ENCODE measurements around the gene SYT17. TPM values are rescaled to one million over a fixed set of nuclear protein-coding genes. Genes with fewer than 3 reads are reported as not detected.
A peak's percentile ranks its signal among the peaks of the same experiment; 100 is the strongest.

SYT17 gene
- total and polyA plus RNA-seq, 2 experiments from 2014 or later: 6.7 to 6.9 TPM

DNA sequence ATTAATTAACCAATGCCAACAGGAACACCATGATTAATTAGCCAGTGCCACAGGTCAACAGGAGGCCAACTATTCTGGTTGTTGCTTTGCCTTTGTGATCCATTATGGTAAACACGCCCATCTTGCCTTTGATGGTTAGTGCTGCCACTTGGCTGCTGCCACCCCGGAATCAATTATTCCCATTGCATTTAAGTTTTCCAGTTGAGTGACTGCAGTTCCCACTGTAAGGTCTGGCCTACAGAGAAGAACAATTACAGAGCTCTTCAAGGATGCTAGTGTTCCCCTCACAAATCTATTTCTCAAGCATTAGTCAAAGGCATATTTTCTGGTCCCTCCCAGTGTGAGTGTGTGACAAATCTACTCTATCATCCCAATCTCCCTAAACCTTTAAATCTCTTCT is 110.4 kb downstream of the SYT17 start:
- WGBS (ENCODE audit: low lambda C conversion rate, missing lambda C conversion rate): 92% methylated on average over 2 of the region's 2 CpGs
- no peak for DNase-seq (ENCODE audit: low spot score)
- no peaks in the 10 kb centered on the region for H3K9me2 ChIP-seq (replicated peaks; ENCODE audit: insufficient read depth)
- no peak overlapping the region for H3K4me2 ChIP-seq
- H3K4me3 ChIP-seq: no peak overlapping the region
- H3K36me3 ChIP-seq (replicated peaks; ENCODE audit: insufficient read depth, low read depth): no peaks in the 10 kb centered on the region
- no peaks in the 10 kb centered on the region for H4K20me1 ChIP-seq (ENCODE audit: insufficient read depth, poor library complexity, severe bottlenecking)
- no peaks in the 10 kb centered on the region for H3K27me3 ChIP-seq
- H3K79me2 ChIP-seq: no peaks in the 10 kb centered on the region
- no peak overlapping the region for H3K27ac ChIP-seq
- H2AFZ ChIP-seq: no peak overlapping the region
- no peaks in the 10 kb centered on the region for H3K4me1 ChIP-seq (ENCODE audit: insufficient read depth)
- TF ChIP-seq EZH2 (IDR thresholded peaks at IDR 0.05; ENCODE audit: borderline replicate concordance) (no peak), EZH2phosphoT487 (IDR thresholded peaks at IDR 0.05; ENCODE audit: low read depth, severe bottlenecking, unreplicated experiment) (no peak)
- TF ChIP-seq, protein P1, sequence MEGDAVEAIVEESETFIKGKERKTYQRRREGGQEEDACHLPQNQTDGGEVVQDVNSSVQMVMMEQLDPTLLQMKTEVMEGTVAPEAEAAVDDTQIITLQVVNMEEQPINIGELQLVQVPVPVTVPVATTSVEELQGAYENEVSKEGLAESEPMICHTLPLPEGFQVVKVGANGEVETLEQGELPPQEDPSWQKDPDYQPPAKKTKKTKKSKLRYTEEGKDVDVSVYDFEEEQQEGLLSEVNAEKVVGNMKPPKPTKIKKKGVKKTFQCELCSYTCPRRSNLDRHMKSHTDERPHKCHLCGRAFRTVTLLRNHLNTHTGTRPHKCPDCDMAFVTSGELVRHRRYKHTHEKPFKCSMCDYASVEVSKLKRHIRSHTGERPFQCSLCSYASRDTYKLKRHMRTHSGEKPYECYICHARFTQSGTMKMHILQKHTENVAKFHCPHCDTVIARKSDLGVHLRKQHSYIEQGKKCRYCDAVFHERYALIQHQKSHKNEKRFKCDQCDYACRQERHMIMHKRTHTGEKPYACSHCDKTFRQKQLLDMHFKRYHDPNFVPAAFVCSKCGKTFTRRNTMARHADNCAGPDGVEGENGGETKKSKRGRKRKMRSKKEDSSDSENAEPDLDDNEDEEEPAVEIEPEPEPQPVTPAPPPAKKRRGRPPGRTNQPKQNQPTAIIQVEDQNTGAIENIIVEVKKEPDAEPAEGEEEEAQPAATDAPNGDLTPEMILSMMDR (IDR thresholded peaks at IDR 0.05; ENCODE audit: poor library complexity): no peak
- H3K9me3 ChIP-seq (ENCODE audit: low read depth): no peaks in the 10 kb centered on the region

DNA sequence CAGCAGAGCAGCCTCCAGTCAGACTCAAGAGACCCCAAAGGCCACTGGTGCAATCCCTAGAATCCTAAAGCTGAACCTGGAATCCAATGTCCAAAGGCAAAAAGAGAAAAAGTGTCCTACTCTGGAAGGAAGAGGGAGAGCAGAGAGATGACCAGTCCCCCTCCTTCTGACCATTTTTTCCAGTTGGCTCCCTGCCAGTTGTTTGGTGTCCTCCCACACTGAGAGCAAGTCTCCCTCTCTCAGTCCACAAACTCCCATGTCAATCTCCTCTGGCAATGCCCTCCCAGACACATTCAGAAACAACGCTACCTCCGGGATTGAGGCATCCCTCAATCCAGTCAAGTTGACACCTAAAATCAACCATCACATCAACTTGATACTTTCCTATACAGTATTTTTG is 113.2 kb downstream of the SYT17 start:
- peak; percentile 15 for DNase-seq (ENCODE audit: low spot score)

DNA sequence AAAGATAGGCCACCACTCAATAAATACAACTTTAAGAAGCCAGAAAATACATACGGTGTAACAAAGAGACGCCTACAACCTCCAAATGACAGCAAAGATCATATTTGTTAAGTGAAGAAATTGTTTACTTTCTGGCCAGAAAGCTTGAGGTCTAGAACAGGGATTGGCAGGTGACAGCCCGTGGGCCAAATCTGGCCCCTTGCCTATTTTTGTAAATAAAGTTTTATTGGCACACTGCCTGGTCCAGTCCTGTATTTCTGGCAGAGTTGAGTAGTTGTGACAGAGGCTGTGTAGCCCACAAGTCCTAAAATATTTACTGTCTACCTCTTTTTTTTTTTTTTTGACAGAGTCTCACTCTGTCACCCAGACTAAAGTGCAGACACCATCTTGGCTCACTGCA is 114.1 kb downstream of the SYT17 start:
- no peak overlapping the region for H3K4me3 ChIP-seq
- DNase-seq (ENCODE audit: low spot score): no peak
- 85% methylated on average over 3 of the region's 3 CpGs for WGBS (ENCODE audit: low lambda C conversion rate, missing lambda C conversion rate)

More for the DNA sequence above, 113.2 kb downstream of the SYT17 start:
- no peaks in the 10 kb centered on the region for H4K20me1 ChIP-seq (ENCODE audit: insufficient read depth, poor library complexity, severe bottlenecking)
- H3K4me1 ChIP-seq (ENCODE audit: insufficient read depth): no peaks in the 10 kb centered on the region
- H3K36me3 ChIP-seq (replicated peaks; ENCODE audit: insufficient read depth, low read depth): no peaks in the 10 kb centered on the region
- H3K4me2 ChIP-seq: no peak overlapping the region
- no peak overlapping the region for H3K4me3 ChIP-seq
- H3K9me2 ChIP-seq (replicated peaks; ENCODE audit: insufficient read depth): no peaks in the 10 kb centered on the region
- 95% methylated on average over 2 of the region's 2 CpGs for WGBS (ENCODE audit: low lambda C conversion rate, missing lambda C conversion rate)
- TF ChIP-seq EZH2phosphoT487 (IDR thresholded peaks at IDR 0.05; ENCODE audit: low read depth, severe bottlenecking, unreplicated experiment): no peak
- TF ChIP-seq, protein P1 (IDR thresholded peaks at IDR 0.05; ENCODE audit: poor library complexity): no peak
- no peak for TF ChIP-seq EZH2 (IDR thresholded peaks at IDR 0.05; ENCODE audit: borderline replicate concordance)
- H3K79me2 ChIP-seq: no peaks in the 10 kb centered on the region
- H2AFZ ChIP-seq: no peak overlapping the region
- no peaks in the 10 kb centered on the region for H3K9me3 ChIP-seq (ENCODE audit: low read depth)
- H3K27me3 ChIP-seq: no peaks in the 10 kb centered on the region
- no peak overlapping the region for H3K27ac ChIP-seq

More for the DNA sequence above, 114.1 kb downstream of the SYT17 start:
- Histone ChIP-seq H3K9me2 (replicated peaks; ENCODE audit: insufficient read depth) (no peaks in the 10 kb centered on the region), H3K79me2 (no peaks in the 10 kb centered on the region), H3K4me1 (ENCODE audit: insufficient read depth) (no peaks in the 10 kb centered on the region), H3K9me3 (ENCODE audit: low read depth) (no peaks in the 10 kb centered on the region), H4K20me1 (ENCODE audit: insufficient read depth, poor library complexity, severe bottlenecking) (no peaks in the 10 kb centered on the region), H3K27ac (no peak overlapping the region), H3K27me3 (no peaks in the 10 kb centered on the region), H2AFZ (no peak overlapping the region), H3K36me3 (replicated peaks; ENCODE audit: insufficient read depth, low read depth) (no peaks in the 10 kb centered on the region), H3K4me2 (no peak overlapping the region)
- no peak for TF ChIP-seq EZH2 (IDR thresholded peaks at IDR 0.05; ENCODE audit: borderline replicate concordance)
- no peak for TF ChIP-seq EZH2phosphoT487 (IDR thresholded peaks at IDR 0.05; ENCODE audit: low read depth, severe bottlenecking, unreplicated experiment)
- TF ChIP-seq, protein P1 (IDR thresholded peaks at IDR 0.05; ENCODE audit: poor library complexity): no peak

All from hepatocyte (in vitro differentiated cells).